RCC 7860 (cell line): Measurements from ENCODE around the gene ABCG5.
A peak's percentile ranks its signal among the peaks of the same experiment; 100 is the strongest.

Experiments
- DNase-seq: peaks from one replicate; pipeline ENCODE4 v3.0.0-alpha.2; 2015; ENCODE audit warnings: low spot score
- FAIRE-seq: peaks from 2 replicates; lab custom pipeline; 2012; peaks lifted over from hg19 to GRCh38; lab: Jason Lieb, UNC

The ABCG5 gene

GRCh38 chr2:43838560-43839267, at the start of gene ABCG5, which contains the start of gene ABCG8:
Gene ABCG5 (minus strand): TSS chr2:43838839. CDS start chr2:43838679, 160 bp downstream.
Gene ABCG8 (plus strand): TSS chr2:43838971. CDS start chr2:43839054, 83 bp downstream.
- FAIRE-seq (no peak), DNase-seq (no peak)

DNA sequence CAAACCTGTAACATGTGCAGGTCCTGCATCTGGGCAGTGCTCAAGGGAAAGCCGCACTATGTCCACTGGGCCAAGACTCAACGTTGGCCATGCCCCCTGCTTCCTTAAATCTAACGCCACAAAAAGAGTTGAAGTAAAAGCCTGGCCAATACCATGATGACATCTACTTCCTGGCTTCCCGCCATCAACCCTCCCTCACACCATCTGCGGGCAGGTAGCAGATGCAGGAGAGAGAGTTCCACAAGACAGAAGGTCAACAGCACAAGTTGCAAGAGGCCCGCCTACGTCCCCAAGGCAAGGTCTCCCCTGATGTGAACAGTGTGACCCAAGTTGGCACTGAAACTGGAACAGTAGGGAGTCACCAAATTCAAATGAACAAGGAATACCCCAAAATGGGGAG, 48.5 kb upstream of the ABCG5 start:
- FAIRE-seq (no peak), DNase-seq (no peak)

GRCh38 chr2:43885132-43885632, 46.5 kb upstream of the ABCG5 start:
- DNase-seq (no peak), FAIRE-seq (no peak)

DNA sequence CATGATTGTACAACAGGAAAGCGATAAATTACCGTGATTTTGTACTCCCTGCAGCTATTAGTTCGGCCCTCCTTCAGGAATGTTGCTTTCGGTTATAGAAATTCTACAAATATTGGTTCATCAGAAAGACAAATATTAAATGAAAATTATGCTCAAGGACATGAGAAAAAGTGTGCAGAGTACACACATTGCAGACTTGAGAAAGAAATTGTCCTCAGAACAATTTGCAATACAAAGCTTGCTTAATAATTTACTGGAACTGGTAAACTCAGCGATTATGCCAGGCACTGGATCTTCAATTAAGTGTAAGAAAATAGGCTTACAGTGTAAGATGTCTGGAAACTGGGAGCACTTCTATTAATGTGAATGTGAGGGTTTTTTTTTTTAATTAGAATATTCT, 46.0 kb upstream of the ABCG5 start:
- DNase-seq (no peak), FAIRE-seq (no peak)

DNA sequence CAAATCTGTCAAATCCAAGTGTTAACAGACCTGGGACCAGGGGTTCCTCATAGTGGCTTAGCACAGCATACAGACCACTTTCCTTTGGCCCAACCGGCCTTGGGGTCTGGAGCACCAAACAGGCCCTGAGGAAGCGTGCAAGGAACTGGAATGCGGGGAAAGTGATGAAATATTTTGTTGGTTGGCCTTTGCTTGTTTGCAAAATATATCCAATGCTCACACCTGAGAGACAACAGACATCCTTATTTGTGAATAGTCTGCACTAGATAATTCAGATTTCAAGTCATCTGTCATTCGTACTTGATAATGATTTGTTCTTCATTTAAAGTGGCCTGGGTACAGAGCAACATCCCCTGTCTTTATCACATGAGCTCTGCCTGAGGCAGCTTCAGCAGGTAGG, 43.7 kb upstream of the ABCG5 start:
- FAIRE-seq = no peak
- DNase-seq = no peak

- DNase-seq (no peak), FAIRE-seq (no peak)
These were observed 42.3 kb upstream of the ABCG5 start for GRCh38 chr2:43880952-43881351.

DNA sequence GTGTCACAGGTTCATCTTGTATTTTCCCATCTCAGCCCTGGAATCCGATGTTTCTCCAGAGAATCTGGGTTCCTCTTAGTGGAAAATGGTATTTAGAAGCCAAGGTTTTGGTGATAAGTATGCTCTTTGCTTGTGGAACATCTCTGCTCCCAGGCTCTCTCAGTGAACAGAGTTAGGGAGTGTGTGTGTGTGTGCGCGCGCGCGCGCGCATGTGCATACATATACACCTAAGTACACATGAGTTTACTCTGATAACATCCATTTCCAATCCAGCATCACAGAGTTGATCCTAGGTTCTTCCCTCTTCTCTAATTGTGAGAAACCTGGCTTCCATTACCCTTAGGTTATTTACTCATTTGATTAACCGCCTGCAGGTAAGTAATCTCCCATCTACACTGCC, 41.8 kb upstream of the ABCG5 start:
- FAIRE-seq (no peak), DNase-seq (no peak)

GRCh38 chr2:43879261-43879660, 40.6 kb upstream of the ABCG5 start:
- DNase-seq (no peak), FAIRE-seq (no peak)

DNA sequence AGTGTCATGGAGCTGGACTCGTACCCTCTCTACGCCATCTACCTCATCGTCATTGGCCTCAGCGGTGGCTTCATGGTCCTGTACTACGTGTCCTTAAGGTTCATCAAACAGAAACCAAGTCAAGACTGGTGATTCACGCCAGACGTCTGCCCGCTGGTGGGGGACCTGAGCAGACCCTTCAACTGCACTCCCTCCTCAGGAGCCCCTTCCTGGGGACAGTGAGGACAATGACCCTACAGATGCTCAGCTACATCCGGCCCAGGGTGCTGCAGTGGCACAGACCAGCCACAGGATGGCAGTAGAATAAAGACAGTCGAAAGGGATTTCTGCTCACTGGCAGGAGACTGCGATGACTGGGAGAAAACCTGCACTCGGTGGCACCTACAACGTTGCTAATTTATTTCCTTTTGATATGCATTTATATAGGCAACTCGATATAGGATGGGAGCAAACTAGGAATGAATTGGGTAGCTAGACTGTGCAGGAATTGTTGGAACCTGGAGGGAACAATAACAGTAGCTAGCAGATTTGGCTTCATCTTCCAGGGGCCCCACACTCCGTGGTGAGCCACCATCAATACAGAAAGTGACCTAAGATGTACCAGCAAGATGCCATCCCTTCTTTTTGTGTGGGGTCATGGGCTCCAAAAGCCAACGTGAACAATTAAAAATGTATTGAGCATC, 39.3 kb upstream of the ABCG5 start:
- peak; percentile 53 for DNase-seq
- FAIRE-seq = no peak

- FAIRE-seq = no peak
- no peak for DNase-seq
These were observed 36.3 kb upstream of the ABCG5 start for GRCh38 chr2:43874776-43875451.

- DNase-seq (no peak), FAIRE-seq (no peak)
These were observed 33.5 kb upstream of the ABCG5 start for GRCh38 chr2:43872151-43872550.

DNA sequence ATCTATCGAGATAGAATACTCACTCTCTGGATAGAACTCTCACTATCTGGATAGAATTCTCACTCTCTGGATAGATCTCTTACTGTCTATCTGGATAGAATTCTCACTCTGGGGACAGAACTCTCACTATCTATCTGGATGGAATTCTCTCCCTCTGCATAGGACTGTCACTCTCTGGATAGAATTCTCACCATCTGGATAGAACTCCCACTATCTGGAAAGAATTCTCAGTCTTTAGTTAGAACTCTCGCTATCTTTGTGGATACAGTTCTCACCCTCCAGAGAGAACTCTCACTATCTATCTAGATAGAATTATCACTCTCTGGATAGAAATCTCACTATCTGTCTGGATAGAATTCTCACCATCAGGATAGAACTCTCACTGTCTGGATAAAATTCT, 16.7 kb upstream of the ABCG5 start:
- FAIRE-seq (no peak), DNase-seq (no peak)

GRCh38 chr2:43854671-43855070, 16.0 kb upstream of the ABCG5 start:
- no peak for FAIRE-seq

GRCh38 chr2:43853141-43854081, 14.8 kb upstream of the ABCG5 start:
- FAIRE-seq (no peak), DNase-seq (no peak)

More at GRCh38 chr2:43854671-43855070, 16.0 kb upstream of the ABCG5 start:
- DNase-seq = no peak

GRCh38 chr2:43852196-43852730, 13.6 kb upstream of the ABCG5 start:
- no peak for DNase-seq
- no peak for FAIRE-seq

- FAIRE-seq = no peak
- no peak for DNase-seq
These were observed 12.7 kb upstream of the ABCG5 start for GRCh38 chr2:43851011-43851980.

DNA sequence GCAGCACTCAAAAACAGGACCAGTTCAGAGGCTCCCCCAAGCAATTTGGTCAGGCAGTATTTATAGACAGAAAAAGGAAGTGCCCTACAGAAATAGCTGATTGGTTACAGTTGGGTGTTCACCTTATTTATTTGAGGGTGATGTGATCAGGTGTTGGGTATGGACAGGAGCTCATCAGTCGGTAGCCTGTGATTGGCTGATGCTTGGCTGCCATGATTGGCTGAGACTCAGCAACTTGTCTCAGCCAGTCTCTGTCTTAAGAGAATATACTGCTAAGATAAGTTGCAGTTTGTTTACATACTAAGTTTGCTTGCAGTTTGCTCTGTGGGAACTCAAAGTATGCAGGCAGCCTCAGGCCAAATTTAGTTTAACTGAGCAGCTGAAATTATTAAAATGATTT, 9.6 kb upstream of the ABCG5 start:
- FAIRE-seq = no peak
- no peak for DNase-seq

DNA sequence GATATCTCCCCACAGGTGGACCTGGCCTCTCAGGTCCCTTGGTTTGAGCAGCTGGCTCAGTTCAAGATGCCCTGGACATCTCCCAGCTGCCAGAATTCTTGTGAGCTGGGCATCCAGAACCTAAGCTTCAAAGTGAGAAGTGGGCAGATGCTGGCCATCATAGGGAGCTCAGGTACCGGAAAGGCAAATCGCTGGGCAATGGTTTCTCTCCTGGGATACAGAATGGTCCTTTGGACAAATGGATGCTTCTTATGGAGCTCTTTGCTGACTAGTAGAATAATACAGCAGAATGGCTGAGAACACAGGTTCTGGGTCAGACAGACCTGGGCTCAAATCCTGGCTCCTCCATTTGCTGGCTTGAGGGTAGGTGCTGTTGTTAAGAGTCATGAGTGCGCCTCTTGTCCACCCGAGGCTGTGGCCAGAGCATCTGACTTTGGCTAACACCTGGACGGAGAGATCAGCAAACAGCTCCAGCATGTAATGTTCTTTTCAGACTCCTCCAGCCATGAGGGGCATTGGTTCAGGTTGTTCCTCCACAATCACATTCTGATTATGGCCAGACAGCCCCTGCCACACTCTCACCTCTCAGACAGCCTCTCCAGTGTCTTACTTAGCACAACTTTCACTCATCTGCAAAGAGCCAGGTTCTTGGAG, 7.6 kb upstream of the ABCG5 start:
- FAIRE-seq = no peak
- no peak for DNase-seq

DNA sequence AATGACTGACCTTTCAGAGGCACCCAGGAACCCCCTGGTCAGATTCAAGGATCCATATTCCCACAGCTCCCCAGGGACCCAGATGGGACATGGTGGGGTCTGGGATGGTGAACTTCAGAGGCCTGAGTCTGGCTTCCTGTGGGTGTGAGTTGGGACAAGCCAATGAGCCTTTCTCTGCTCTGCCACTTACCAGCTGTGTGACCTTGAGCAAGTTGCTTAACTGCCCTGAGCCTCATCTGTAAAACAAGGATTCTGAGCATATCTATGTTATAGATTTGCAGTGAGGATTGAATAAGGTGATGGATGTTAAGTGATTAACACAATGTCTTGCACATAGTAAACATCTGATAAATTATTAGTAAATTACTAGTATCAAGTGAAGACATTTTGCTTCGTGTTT, 6.5 kb upstream of the ABCG5 start:
- FAIRE-seq (no peak), DNase-seq (no peak)
